HEK293 (cell line): ENCODE results near the gene MTF2.

Experiments
- CTCF ChIA-PET: fragments of 350-600 bp; formaldehyde crosslinking; extraction: SDS; loops from one replicate; lab custom pipeline; 2021; ENCODE audit warnings: antibody characterized with exemption; lab: Yijun Ruan, JAX
- POLR2A ChIA-PET: fragments of 300-600 bp; formaldehyde crosslinking; extraction: SDS; loops from one replicate; lab custom pipeline; 2020; ENCODE audit warnings: antibody characterized with exemption, inconsistent platforms; lab: Yijun Ruan, JAX
- H3K27ac ChIP-seq: fragments of 200-500 bp; sonication (Bioruptor generic); 2 replicates; pipeline ENCODE4 v1.5.1; 2014; ENCODE audit warnings: low read depth, low read length, control low read depth, inconsistent platforms; ENCODE audit errors: extremely low read depth
- H3K36me3 ChIP-seq, 2 experiments: fragments of 200-500 bp in 1 of 2; sonication (Bioruptor generic) in 1 of 2; 1 replicate in 1 of 2; 2 replicates in 1 of 2; pipeline ENCODE4 v1.5.1; 2014 to 2017; ENCODE audit warnings: inconsistent platforms in 2 of 2, low read length in 2 of 2; ENCODE audit not compliant: control insufficient read depth in 2 of 2, insufficient read depth in 1 of 2
- H3K4me1 ChIP-seq: fragments of 200-500 bp; sonication (Bioruptor generic); 2 replicates; pipeline ENCODE4 v1.5.1; 2014; ENCODE audit warnings: mild to moderate bottlenecking, low read length, inconsistent platforms; ENCODE audit not compliant: control insufficient read depth, insufficient read depth
- H3K4me3 ChIP-seq: 2 replicates; pipeline ENCODE4 v1.5.1; 2011; ENCODE audit warnings: low read depth, mild to moderate bottlenecking, control low read depth, low read length, moderate library complexity
- H3K9me3 ChIP-seq: fragments of 200-500 bp; sonication (Bioruptor generic); 2 replicates; pipeline ENCODE4 v1.5.1; 2014; ENCODE audit warnings: low read depth, low read length, inconsistent platforms; ENCODE audit not compliant: control insufficient read depth, insufficient read depth
- RBAK ChIP-seq: fragments of 450-650 bp; formaldehyde crosslinking; IDR thresholded peaks from 2 replicates; pipeline ENCODE4 v1.5.1; 2016; ENCODE audit warnings: missing biosample characterization, missing genetic modification characterization
- SCRT1 ChIP-seq: fragments of 450-650 bp; formaldehyde crosslinking; IDR thresholded peaks from 2 replicates; pipeline ENCODE4 v1.5.1; 2016; ENCODE audit warnings: missing biosample characterization, missing genetic modification characterization, borderline replicate concordance
- SCRT2 ChIP-seq: fragments of 450-650 bp; formaldehyde crosslinking; IDR thresholded peaks from 2 replicates; pipeline ENCODE4 v1.5.1; 2016; ENCODE audit warnings: missing biosample characterization, missing genetic modification characterization
- WT1 ChIP-seq: fragments of 450-650 bp; formaldehyde crosslinking; IDR thresholded peaks from 2 replicates; pipeline ENCODE4 v1.5.1; 2016; ENCODE audit warnings: missing biosample characterization, missing genetic modification characterization
- ZBTB11 ChIP-seq: fragments of 450-650 bp; formaldehyde crosslinking; conservative IDR thresholded peaks from 2 replicates; pipeline ENCODE4 v1.5.1; 2016; ENCODE audit warnings: low read depth, missing biosample characterization, missing genetic modification characterization
- ZBTB20 ChIP-seq: fragments of 450-650 bp; formaldehyde crosslinking; IDR thresholded peaks from 2 replicates; pipeline ENCODE4 v1.5.1; 2016; ENCODE audit warnings: missing biosample characterization, missing genetic modification characterization
- ZEB2 ChIP-seq: fragments of 450-650 bp; formaldehyde crosslinking; IDR thresholded peaks from 2 replicates; pipeline ENCODE4 v1.5.1; 2016; ENCODE audit warnings: missing biosample characterization, missing genetic modification characterization
- ZNF10 ChIP-seq: fragments of 450-650 bp; formaldehyde crosslinking; IDR thresholded peaks from 2 replicates; pipeline ENCODE4 v1.5.1; 2017; ENCODE audit warnings: missing biosample characterization, missing genetic modification characterization
- ZNF140 ChIP-seq: fragments of 450-650 bp; formaldehyde crosslinking; IDR thresholded peaks from 2 replicates; pipeline ENCODE4 v1.5.1; 2016; ENCODE audit warnings: missing biosample characterization, missing genetic modification characterization
- ZNF341 ChIP-seq: fragments of 450-650 bp; formaldehyde crosslinking; IDR thresholded peaks from 2 replicates; pipeline ENCODE4; 2016; ENCODE audit warnings: low read depth, missing biosample characterization, missing genetic modification characterization
- ZNF394 ChIP-seq: fragments of 450-650 bp; formaldehyde crosslinking; IDR thresholded peaks from 2 replicates; pipeline ENCODE4 v1.5.1; 2016; ENCODE audit warnings: missing biosample characterization, missing genetic modification characterization, mild to moderate bottlenecking, moderate library complexity, borderline replicate concordance
- ZNF404 ChIP-seq: fragments of 450-650 bp; formaldehyde crosslinking; IDR thresholded peaks from 2 replicates; pipeline ENCODE4 v1.5.1; 2017; ENCODE audit warnings: missing biosample characterization, missing genetic modification characterization
- ZNF426 ChIP-seq: fragments of 450-650 bp; formaldehyde crosslinking; IDR thresholded peaks from 2 replicates; pipeline ENCODE4 v1.5.1; 2017; ENCODE audit warnings: missing biosample characterization, missing genetic modification characterization, mild to moderate bottlenecking, inconsistent platforms, moderate library complexity
- ZNF433 ChIP-seq: fragments of 450-650 bp; formaldehyde crosslinking; IDR thresholded peaks from 2 replicates; pipeline ENCODE4 v1.5.1; 2016; ENCODE audit warnings: missing biosample characterization, missing genetic modification characterization, low read depth
- ZNF518A ChIP-seq: fragments of 450-650 bp; formaldehyde crosslinking; conservative IDR thresholded peaks from 2 replicates; pipeline ENCODE4 v1.5.1; 2016; ENCODE audit warnings: low read depth, missing biosample characterization, missing genetic modification characterization
- ZNF555 ChIP-seq: fragments of 450-650 bp; formaldehyde crosslinking; conservative IDR thresholded peaks from 2 replicates; pipeline ENCODE4 v1.5.1; 2017; ENCODE audit warnings: missing biosample characterization, mild to moderate bottlenecking, missing genetic modification characterization, inconsistent platforms
- ZNF560 ChIP-seq: fragments of 450-650 bp; formaldehyde crosslinking; IDR thresholded peaks from 2 replicates; pipeline ENCODE4 v1.5.1; 2017; ENCODE audit warnings: missing biosample characterization, missing genetic modification characterization, borderline replicate concordance
- ZNF571 ChIP-seq: fragments of 450-650 bp; formaldehyde crosslinking; IDR thresholded peaks from 2 replicates; pipeline ENCODE4 v1.5.0; 2017; ENCODE audit warnings: missing biosample characterization, missing genetic modification characterization
- ZNF610 ChIP-seq: fragments of 450-650 bp; formaldehyde crosslinking; IDR thresholded peaks from 2 replicates; pipeline ENCODE4 v1.5.1; 2016; ENCODE audit warnings: missing biosample characterization, missing genetic modification characterization, borderline replicate concordance
- ZNF623 ChIP-seq: fragments of 450-650 bp; formaldehyde crosslinking; IDR thresholded peaks from 2 replicates; pipeline ENCODE4 v1.5.1; 2016; ENCODE audit warnings: missing biosample characterization, missing genetic modification characterization
- ZNF654 ChIP-seq: fragments of 450-650 bp; formaldehyde crosslinking; IDR thresholded peaks from 2 replicates; pipeline ENCODE4 v1.5.1; 2016; ENCODE audit warnings: low read depth, missing biosample characterization, missing genetic modification characterization
- ZNF660 ChIP-seq: fragments of 450-650 bp; IDR thresholded peaks from 2 replicates; pipeline ENCODE4 v1.5.1; 2018; ENCODE audit warnings: missing biosample characterization, mild to moderate bottlenecking, missing genetic modification characterization
- ZNF664 ChIP-seq: fragments of 450-650 bp; formaldehyde crosslinking; IDR thresholded peaks from 2 replicates; pipeline ENCODE4 v1.5.1; 2016; ENCODE audit warnings: missing biosample characterization, missing genetic modification characterization

Gene MTF2

GRCh38 chr1:93143769-93144168, 64.7 kb downstream of the MTF2 start:
- H3K4me1 ChIP-seq: no peaks in the 10 kb centered on the region
- TF ChIP-seq ZNF560 (0 out of 2 replicates have a peak, but pooled peaks have one; percentile 27), ZNF10 (no peak), ZNF654 (peak; percentile 11), ZNF426 (peak; percentile 66), ZNF341 (tag by site-specific recombination) (peak; percentile 15; the same call in 1 of the 2 replicates), ZNF555 (tag by site-specific recombination) (peak; percentile 47), ZNF623 (tag by site-specific recombination) (peak; percentile 45), ZNF394 (tag by site-specific recombination) (peak; percentile 77; the same call in 1 of the 2 replicates), ZNF664 (0 out of 2 replicates have a peak, but pooled peaks have one; percentile 37), ZNF433 (tag by site-specific recombination) (0 out of 2 replicates have a peak, but pooled peaks have one; percentile 32), ZBTB20 (tag by site-specific recombination) (no peak), RBAK (no peak), ZBTB11 (tag by site-specific recombination) (peak; percentile 53), ZNF140 (tag by site-specific recombination) (peak; percentile 53; the same call in 1 of the 2 replicates), ZNF518A (tag by site-specific recombination) (peak; percentile 77)
- no peak overlapping the region for H3K4me3 ChIP-seq
- no peaks in the 10 kb centered on the region for H3K9me3 ChIP-seq
- H3K36me3 ChIP-seq: peaks cover 10 to 38% of the 10 kb centered on the region in 2 experiments; a peak in 2 of 3 replicates
- POLR2A ChIA-PET: no interaction called here
- CTCF ChIA-PET: interaction anchor here (0.6 kb wide), 3 partner anchors 25 to 73 kb away, joined by 3 to 4 read pairs (median 3); no protein-coding TSS in a partner anchor
- H3K27ac ChIP-seq: no peak overlapping the region

GRCh38 chr1:93148001-93148400, 68.9 kb downstream of the MTF2 start:
- ChIA-PET CTCF (no interaction called here), POLR2A (no interaction called here)
- Histone ChIP-seq H3K36me3 (peaks cover 4 to 49% of the 10 kb centered on the region in 2 experiments; a peak in 2 of 3 replicates), H3K4me3 (no peak overlapping the region), H3K9me3 (no peaks in the 10 kb centered on the region), H3K27ac (no peak overlapping the region), H3K4me1 (no peaks in the 10 kb centered on the region)
- TF ChIP-seq SCRT1 (tag by site-specific recombination): no peak
- TF ChIP-seq SCRT2 (tag by site-specific recombination): no peak
- no peak for TF ChIP-seq ZNF426
- TF ChIP-seq ZNF623 (tag by site-specific recombination): no peak
- TF ChIP-seq ZNF404 (tag by site-specific recombination): no peak
- TF ChIP-seq ZNF660 (tag by site-specific recombination): no peak
- TF ChIP-seq WT1 (tag by site-specific recombination): no peak
- no peak for TF ChIP-seq ZNF341 (tag by site-specific recombination)
- no peak for TF ChIP-seq ZNF610 (tag by site-specific recombination)
- no peak for TF ChIP-seq ZNF571 (tag by site-specific recombination)
- TF ChIP-seq ZBTB20 (tag by site-specific recombination): 0 out of 2 replicates have a peak, but pooled peaks have one; percentile 17
- no peak for TF ChIP-seq ZBTB11 (tag by site-specific recombination)
- TF ChIP-seq ZEB2 (tag by site-specific recombination): 0 out of 2 replicates have a peak, but pooled peaks have one; percentile 23
